ENCODE data around the gene ZNF579. TPM values are rescaled to one million over a fixed set of nuclear protein-coding genes. Genes with fewer than 3 reads are reported as not detected.

ZNF579 gene
- total and polyA plus RNA-seq, 2 of the 13 experiments (the other 11 are each of a cell fraction or from before 2014, with no cell fraction given), result 2.1 to 2.9 TPM

DNA sequence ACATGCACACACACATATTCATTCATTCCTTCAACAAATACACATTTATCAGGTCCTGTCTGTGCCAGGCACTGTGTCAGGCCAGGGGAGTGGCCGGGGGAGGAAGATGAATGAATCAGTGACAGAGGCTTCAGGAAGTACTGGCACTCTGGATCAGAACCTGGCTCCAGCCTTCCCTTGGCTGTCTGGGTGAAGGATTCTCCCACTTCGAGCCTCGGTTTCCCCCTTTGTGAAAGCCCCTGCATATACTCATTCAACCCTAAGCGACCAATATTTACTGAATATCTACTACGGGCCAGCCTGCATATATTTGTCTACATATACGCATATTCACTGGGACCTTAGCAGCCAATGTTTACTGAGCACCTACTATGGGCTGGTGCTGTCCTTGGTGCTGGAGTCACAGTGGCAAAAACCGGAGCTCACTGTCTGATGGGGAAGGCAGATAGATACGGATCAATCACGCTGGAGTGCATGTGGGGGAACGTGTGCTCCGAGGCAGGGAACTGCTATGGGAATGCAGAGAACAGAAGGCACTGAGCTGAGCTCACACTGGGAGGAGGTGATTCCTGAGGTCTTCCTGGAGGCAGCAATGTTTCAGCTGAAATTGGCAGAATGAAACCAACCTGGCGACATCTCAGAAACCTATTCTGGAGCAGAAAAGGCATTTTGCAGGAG lies 636 bp upstream of the ZNF579 start (continued):
- TF ChIP-seq, protein P1, sequence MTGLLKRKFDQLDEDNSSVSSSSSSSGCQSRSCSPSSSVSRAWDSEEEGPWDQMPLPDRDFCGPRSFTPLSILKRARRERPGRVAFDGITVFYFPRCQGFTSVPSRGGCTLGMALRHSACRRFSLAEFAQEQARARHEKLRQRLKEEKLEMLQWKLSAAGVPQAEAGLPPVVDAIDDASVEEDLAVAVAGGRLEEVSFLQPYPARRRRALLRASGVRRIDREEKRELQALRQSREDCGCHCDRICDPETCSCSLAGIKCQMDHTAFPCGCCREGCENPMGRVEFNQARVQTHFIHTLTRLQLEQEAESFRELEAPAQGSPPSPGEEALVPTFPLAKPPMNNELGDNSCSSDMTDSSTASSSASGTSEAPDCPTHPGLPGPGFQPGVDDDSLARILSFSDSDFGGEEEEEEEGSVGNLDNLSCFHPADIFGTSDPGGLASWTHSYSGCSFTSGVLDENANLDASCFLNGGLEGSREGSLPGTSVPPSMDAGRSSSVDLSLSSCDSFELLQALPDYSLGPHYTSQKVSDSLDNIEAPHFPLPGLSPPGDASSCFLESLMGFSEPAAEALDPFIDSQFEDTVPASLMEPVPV (CRISPR knock-in tag; IDR thresholded peaks at IDR 0.05), result 0 out of 2 replicates have a peak, but pooled peaks have one; percentile 8
- TF ChIP-seq KDM5B (CRISPR knock-in tag; IDR thresholded peaks at IDR 0.05; ENCODE audit: borderline replicate concordance), result 0 out of 2 replicates have a peak, but pooled peaks have one; percentile 60
- TF ChIP-seq FOXA1 (IDR thresholded peaks at IDR 0.05), result no peak
- peak; percentile 59; the same call in 1 of the 2 replicates for TF ChIP-seq FOXA1 (CRISPR knock-in tag; IDR thresholded peaks at IDR 0.05)
- TF ChIP-seq, protein P2, sequence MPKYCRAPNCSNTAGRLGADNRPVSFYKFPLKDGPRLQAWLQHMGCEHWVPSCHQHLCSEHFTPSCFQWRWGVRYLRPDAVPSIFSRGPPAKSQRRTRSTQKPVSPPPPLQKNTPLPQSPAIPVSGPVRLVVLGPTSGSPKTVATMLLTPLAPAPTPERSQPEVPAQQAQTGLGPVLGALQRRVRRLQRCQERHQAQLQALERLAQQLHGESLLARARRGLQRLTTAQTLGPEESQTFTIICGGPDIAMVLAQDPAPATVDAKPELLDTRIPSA (CRISPR knock-in tag; IDR thresholded peaks at IDR 0.05; ENCODE audit: borderline replicate concordance), result no peak
- no peak for TF ChIP-seq ZNF563 (CRISPR knock-in tag; IDR thresholded peaks at IDR 0.05)
- no peak for TF ChIP-seq RBAK (CRISPR knock-in tag; IDR thresholded peaks at IDR 0.05)
- TF ChIP-seq, protein P3, sequence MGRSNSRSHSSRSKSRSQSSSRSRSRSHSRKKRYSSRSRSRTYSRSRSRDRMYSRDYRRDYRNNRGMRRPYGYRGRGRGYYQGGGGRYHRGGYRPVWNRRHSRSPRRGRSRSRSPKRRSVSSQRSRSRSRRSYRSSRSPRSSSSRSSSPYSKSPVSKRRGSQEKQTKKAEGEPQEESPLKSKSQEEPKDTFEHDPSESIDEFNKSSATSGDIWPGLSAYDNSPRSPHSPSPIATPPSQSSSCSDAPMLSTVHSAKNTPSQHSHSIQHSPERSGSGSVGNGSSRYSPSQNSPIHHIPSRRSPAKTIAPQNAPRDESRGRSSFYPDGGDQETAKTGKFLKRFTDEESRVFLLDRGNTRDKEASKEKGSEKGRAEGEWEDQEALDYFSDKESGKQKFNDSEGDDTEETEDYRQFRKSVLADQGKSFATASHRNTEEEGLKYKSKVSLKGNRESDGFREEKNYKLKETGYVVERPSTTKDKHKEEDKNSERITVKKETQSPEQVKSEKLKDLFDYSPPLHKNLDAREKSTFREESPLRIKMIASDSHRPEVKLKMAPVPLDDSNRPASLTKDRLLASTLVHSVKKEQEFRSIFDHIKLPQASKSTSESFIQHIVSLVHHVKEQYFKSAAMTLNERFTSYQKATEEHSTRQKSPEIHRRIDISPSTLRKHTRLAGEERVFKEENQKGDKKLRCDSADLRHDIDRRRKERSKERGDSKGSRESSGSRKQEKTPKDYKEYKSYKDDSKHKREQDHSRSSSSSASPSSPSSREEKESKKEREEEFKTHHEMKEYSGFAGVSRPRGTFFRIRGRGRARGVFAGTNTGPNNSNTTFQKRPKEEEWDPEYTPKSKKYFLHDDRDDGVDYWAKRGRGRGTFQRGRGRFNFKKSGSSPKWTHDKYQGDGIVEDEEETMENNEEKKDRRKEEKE (IDR thresholded peaks at IDR 0.05), result no peak
- TF ChIP-seq SRSF1 (optimal IDR thresholded peaks at IDR 0.05; ENCODE audit: low read depth, low read length), result no peak
- TF ChIP-seq, protein P4, sequence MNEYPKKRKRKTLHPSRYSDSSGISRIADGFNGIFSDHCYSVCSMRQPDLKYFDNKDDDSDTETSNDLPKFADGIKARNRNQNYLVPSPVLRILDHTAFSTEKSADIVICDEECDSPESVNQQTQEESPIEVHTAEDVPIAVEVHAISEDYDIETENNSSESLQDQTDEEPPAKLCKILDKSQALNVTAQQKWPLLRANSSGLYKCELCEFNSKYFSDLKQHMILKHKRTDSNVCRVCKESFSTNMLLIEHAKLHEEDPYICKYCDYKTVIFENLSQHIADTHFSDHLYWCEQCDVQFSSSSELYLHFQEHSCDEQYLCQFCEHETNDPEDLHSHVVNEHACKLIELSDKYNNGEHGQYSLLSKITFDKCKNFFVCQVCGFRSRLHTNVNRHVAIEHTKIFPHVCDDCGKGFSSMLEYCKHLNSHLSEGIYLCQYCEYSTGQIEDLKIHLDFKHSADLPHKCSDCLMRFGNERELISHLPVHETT (CRISPR knock-in tag; conservative IDR thresholded peaks at IDR 0.05), result no peak; the same call in 1 of the 2 replicates
- TF ChIP-seq ZNF3 (CRISPR knock-in tag; IDR thresholded peaks at IDR 0.05), result peak; percentile 32
- TF ChIP-seq MAZ (IDR thresholded peaks at IDR 0.05; ENCODE audit: borderline replicate concordance, low read depth, low read length), result no peak
- no peak for TF ChIP-seq MAZ (CRISPR knock-in tag; IDR thresholded peaks at IDR 0.05; ENCODE audit: low read depth)
- TF ChIP-seq ZNF20 (CRISPR knock-in tag; IDR thresholded peaks at IDR 0.05), result 0 out of 2 replicates have a peak, but pooled peaks have one; percentile 51
- TF ChIP-seq EHMT2 (IDR thresholded peaks at IDR 0.05; ENCODE audit: borderline replicate concordance, low read depth, low read length), result peak; percentile 65; the same call in 1 of the 2 replicates
- peak; percentile 36 for TF ChIP-seq NCOA2 (CRISPR knock-in tag; IDR thresholded peaks at IDR 0.05)
- no peak for TF ChIP-seq ZFP36 (IDR thresholded peaks at IDR 0.05; ENCODE audit: borderline replicate concordance, low read depth, low read length, partially characterized antibody)
- 0 out of 2 replicates have a peak, but pooled peaks have one; percentile 32 for TF ChIP-seq ZNF891 (CRISPR knock-in tag; IDR thresholded peaks at IDR 0.05)
- no peak for TF ChIP-seq ZNF558 (CRISPR knock-in tag; IDR thresholded peaks at IDR 0.05; ENCODE audit: borderline replicate concordance)
- TF ChIP-seq ZSCAN22 (CRISPR knock-in tag; IDR thresholded peaks at IDR 0.05), result 0 out of 2 replicates have a peak, but pooled peaks have one; percentile 30
- TF ChIP-seq KLF16 (CRISPR knock-in tag; IDR thresholded peaks at IDR 0.05), result peak in 1 of 2 experiments; percentile 32; a peak in 1 of 4 replicates
- TF ChIP-seq POLR2A (IDR thresholded peaks at IDR 0.05; ENCODE audit: insufficient read depth in 1 of 2, low read depth in 2 of 2, low read length in 2 of 2), result no peak
- TF ChIP-seq HNF4G (IDR thresholded peaks at IDR 0.05; ENCODE audit: borderline replicate concordance, low read depth, low read length), result no peak
- no peak for TF ChIP-seq HNF4G (CRISPR knock-in tag; IDR thresholded peaks at IDR 0.05; ENCODE audit: borderline replicate concordance, low read depth)
- no peak for TF ChIP-seq ZNF674 (CRISPR knock-in tag; IDR thresholded peaks at IDR 0.05; ENCODE audit: low read depth)
